Spinal cord (tissue), 10 donors: ENCODE data around the gene PRKRA. TPM values are rescaled to one million over a fixed set of nuclear protein-coding genes. Genes with fewer than 3 reads are reported as not detected.

Experiments used
- DNase-seq, 6 donors: peaks; one replicate each; pipeline versions ENCODE4 v3.0.0 to v3.0.0-alpha.2; 2013 to 2015; ENCODE audit warnings: low spot score in 6 of 6, low read depth in 4 of 6
- H3K27ac ChIP-seq: one replicate; pipeline ENCODE4 v1.5.1; 2013; ENCODE audit warnings: low read depth, low read length, control low read depth
- H3K27me3 ChIP-seq: one replicate; pipeline ENCODE4 v1.6.1; 2013; ENCODE audit warnings: low read length; ENCODE audit not compliant: control insufficient read depth, insufficient read depth
- H3K36me3 ChIP-seq: one replicate; pipeline ENCODE4 v1.6.1; 2013; ENCODE audit warnings: low read length; ENCODE audit not compliant: control insufficient read depth, insufficient read depth
- H3K4me1 ChIP-seq: one replicate; pipeline ENCODE4 v1.6.1; 2013; ENCODE audit warnings: low read length; ENCODE audit not compliant: control insufficient read depth, insufficient read depth
- H3K4me3 ChIP-seq: one replicate; pipeline ENCODE4 v1.5.1; 2013; ENCODE audit warnings: low read depth, low read length, control low read depth
- H3K9me3 ChIP-seq: one replicate; pipeline ENCODE4 v1.6.1; 2013; ENCODE audit warnings: low read length; ENCODE audit not compliant: control insufficient read depth, insufficient read depth
- WGBS: methylation state at CpG from one replicate; pipeline ENCODE4 v1.1.5; 2013; ENCODE audit warnings: missing lambda C conversion rate; ENCODE audit not compliant: insufficient coverage; 5-methylcytosine and 5-hydroxymethylcytosine counted together
- polyA plus RNA-seq, 2 donors: library from polyadenylated mRNA; unstranded; fragments of 120-200 nt; gene quantifications; one replicate each; pipeline ENCODE4 v1.2.1, GENCODE V29; 2013; ENCODE audit not compliant: insufficient read length in 2 of 2
- total RNA-seq, 2 donors: library from RNA; depleted of rRNA in 1 of 2; stranded (reverse); fragments of 120-200 nt in 1 of 2; fragments of >200 nt in 1 of 2; gene quantifications; one replicate each; pipeline versions ENCODE4 v1.2.3 to v1.2.4, GENCODE V29; 2013 to 2014
- donor health status: healthy.

The PRKRA gene
- total and polyA plus RNA-seq, 4 donors: 72.3 to 92.7 (median 84.2) TPM

GRCh38 chr2:178409261-178409660 lies 41.7 kb downstream of the PRKRA start:
- Histone ChIP-seq H3K4me1 (no peaks in the 10 kb centered on the region), H3K4me3 (no peak overlapping the region), H3K36me3 (no peaks in the 10 kb centered on the region), H3K9me3 (no peaks in the 10 kb centered on the region), H3K27ac (no peak overlapping the region), H3K27me3 (no peaks in the 10 kb centered on the region)
- no CpG with 5 or more reads among the region's 5 CpGs for WGBS
- DNase-seq: no peak

DNA sequence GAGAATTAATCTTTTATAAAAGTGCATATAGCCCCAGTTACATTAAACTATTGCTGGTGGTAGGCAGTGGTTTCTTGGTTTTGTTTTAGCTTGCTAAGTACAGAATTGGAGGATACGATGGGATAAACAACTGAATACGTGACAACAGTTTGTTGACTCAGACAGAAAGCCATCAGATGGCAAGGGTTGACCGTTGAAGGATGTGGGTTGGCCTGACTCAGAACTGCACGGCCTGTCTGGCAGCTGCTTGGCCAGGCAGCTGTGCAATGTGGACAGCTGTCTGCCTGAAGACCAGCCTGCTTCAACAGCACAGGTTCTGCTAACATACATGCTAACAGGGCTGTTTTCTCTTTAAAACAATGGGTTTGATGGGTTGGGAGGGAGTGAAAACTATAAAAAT lies 46.6 kb downstream of the PRKRA start:
- no peak overlapping the region for H3K27ac ChIP-seq
- H3K4me3 ChIP-seq: no peak overlapping the region
- no peak for DNase-seq
- 48% methylated on average over 4 of the region's 4 CpGs for WGBS
- no peaks in the 10 kb centered on the region for H3K4me1 ChIP-seq
- no peaks in the 10 kb centered on the region for H3K27me3 ChIP-seq
- no peaks in the 10 kb centered on the region for H3K36me3 ChIP-seq
- H3K9me3 ChIP-seq: no peaks in the 10 kb centered on the region

- WGBS: 20% methylated on average over 1 of the region's 3 CpGs
- no peaks in the 10 kb centered on the region for H3K27me3 ChIP-seq
- H3K36me3 ChIP-seq: no peaks in the 10 kb centered on the region
- H3K4me3 ChIP-seq: no peak overlapping the region
- H3K9me3 ChIP-seq: no peaks in the 10 kb centered on the region
- no peak for DNase-seq
- no peak overlapping the region for H3K27ac ChIP-seq
- H3K4me1 ChIP-seq: no peaks in the 10 kb centered on the region
These were observed 47.2 kb downstream of the PRKRA start for GRCh38 chr2:178403671-178404306.

GRCh38 chr2:178401994-178402437 lies 49.0 kb downstream of the PRKRA start:
- no peak for DNase-seq
- Histone ChIP-seq H3K27me3 (no peaks in the 10 kb centered on the region), H3K27ac (no peak overlapping the region), H3K4me1 (no peaks in the 10 kb centered on the region), H3K36me3 (no peaks in the 10 kb centered on the region), H3K4me3 (no peak overlapping the region), H3K9me3 (no peaks in the 10 kb centered on the region)
- WGBS: 81% methylated on average over 3 of the region's 6 CpGs

DNA sequence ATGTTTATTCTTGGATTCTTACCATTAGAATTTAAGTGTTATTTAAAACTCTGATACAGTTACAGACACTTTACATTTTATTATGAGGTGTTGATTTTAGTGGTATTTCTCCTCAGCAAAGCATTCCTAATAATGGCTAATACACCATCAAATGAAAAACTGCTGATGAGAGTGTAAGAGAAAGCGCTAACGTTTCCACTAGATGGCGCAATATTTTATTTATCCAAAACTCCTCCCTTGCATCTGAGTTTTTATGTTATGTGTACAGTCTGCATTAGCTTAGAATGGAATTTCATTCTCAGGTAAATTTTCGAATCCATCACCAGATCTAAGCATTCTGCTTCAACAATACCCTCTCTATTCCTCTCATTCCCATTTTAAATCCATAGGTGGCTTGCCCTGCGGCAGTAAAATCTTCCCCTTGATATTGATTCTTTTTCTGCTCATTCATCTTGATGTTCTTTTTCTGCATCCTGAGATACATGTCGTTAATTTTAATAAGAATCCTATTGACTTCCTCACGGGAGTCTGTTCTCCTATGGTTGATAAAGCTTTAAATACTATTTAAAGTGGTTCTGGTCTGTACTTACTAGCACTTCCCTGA lies 53.9 kb downstream of the PRKRA start:
- WGBS: 88% methylated on average over 1 of the region's 7 CpGs
- DNase-seq: peak in 4 of 6 donors; percentile 35 to 92 (median 58)

GRCh38 chr2:178395941-178396570 lies 54.9 kb downstream of the PRKRA start:
- Histone ChIP-seq H3K36me3 (no peaks in the 10 kb centered on the region), H3K4me1 (no peaks in the 10 kb centered on the region), H3K9me3 (no peaks in the 10 kb centered on the region), H3K27me3 (no peaks in the 10 kb centered on the region), H3K27ac (no peak overlapping the region), H3K4me3 (no peak overlapping the region)
- no CpG with 5 or more reads among the region's 8 CpGs for WGBS
- DNase-seq: no peak

More for the DNA sequence above, 53.9 kb downstream of the PRKRA start:
- no peak overlapping the region for H3K4me3 ChIP-seq
- H3K27ac ChIP-seq: no peak overlapping the region
- H3K27me3 ChIP-seq: no peaks in the 10 kb centered on the region
- no peaks in the 10 kb centered on the region for H3K9me3 ChIP-seq
- H3K36me3 ChIP-seq: no peaks in the 10 kb centered on the region
- H3K4me1 ChIP-seq: no peaks in the 10 kb centered on the region

DNA sequence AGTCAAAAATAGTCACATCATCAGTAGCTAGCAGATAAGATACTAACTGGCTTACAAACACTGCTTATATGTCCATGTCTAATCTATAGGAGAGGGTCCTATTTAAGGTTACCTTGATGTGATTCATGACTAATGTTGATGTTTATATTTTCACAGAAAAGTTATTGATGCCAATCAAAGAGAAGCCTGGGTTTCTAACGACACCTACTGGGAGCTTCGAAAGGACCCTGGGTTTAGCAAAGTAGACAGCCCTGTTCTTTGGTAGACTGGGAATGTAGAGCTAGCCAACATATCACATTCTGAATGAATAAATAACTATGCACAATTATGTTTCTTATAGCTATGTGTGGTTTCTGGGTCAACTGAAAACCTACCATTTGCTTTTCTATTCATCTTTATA lies 55.7 kb downstream of the PRKRA start:
- Histone ChIP-seq H3K4me3 (no peak overlapping the region), H3K36me3 (peaks cover 1% of the 10 kb centered on the region), H3K9me3 (no peaks in the 10 kb centered on the region), H3K27ac (no peak overlapping the region), H3K27me3 (no peaks in the 10 kb centered on the region), H3K4me1 (no peaks in the 10 kb centered on the region)
- no peak for DNase-seq
- WGBS: no CpG with 5 or more reads among the region's 2 CpGs

DNA sequence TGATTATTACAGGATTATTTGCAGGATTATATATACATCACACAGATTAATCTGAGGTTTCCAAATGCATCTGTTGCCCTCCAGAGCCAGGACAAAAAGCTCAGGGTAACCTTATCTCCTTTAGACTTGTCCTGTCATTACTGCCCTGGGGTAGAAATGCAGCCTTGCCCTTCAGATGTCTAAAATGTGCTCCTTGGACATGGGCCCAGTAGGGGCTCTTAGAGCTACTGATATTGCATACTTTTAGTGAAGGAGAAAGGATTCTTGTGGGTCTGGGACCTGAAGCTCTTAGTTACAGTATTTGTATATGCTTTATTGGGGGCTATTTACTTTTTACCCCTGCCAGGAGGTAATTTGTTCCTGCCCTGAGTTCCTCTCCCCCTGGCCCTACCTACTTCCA lies 56.1 kb downstream of the PRKRA start:
- H3K9me3 ChIP-seq: no peaks in the 10 kb centered on the region
- H3K4me1 ChIP-seq: no peaks in the 10 kb centered on the region
- H3K27me3 ChIP-seq: no peaks in the 10 kb centered on the region
- no peak for DNase-seq
- H3K36me3 ChIP-seq: peaks cover 5% of the 10 kb centered on the region
- H3K27ac ChIP-seq: no peak overlapping the region
- no peak overlapping the region for H3K4me3 ChIP-seq

- no peak for DNase-seq
- 71% methylated on average over 3 of the region's 3 CpGs for WGBS
- Histone ChIP-seq H3K4me1 (no peaks in the 10 kb centered on the region), H3K27ac (no peak overlapping the region), H3K27me3 (no peaks in the 10 kb centered on the region), H3K4me3 (no peak overlapping the region), H3K9me3 (no peaks in the 10 kb centered on the region), H3K36me3 (peaks cover 8% of the 10 kb centered on the region)
These were observed 58.8 kb downstream of the PRKRA start for GRCh38 chr2:178392215-178392614.

DNA sequence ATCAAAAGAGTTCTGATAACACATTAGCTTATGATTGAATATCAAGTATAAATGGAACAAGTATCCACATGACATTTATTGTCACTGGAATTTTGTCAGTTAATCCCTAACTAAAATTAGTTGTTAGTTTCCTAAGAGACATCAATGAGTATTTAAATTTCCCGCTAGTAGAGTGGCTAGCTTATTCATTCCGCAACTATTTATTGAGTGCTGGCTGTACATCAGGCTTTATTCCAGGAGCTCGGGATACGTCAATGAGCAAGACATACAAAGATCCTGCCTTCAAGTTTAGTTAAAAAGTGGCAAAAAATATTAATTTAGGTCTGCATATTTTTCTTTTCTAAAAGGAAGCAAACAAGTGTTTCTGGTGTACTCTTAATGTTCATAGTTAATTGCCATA lies 59.3 kb downstream of the PRKRA start:
- Histone ChIP-seq H3K36me3 (peaks cover 8% of the 10 kb centered on the region), H3K4me3 (no peak overlapping the region), H3K4me1 (no peaks in the 10 kb centered on the region), H3K27ac (no peak overlapping the region), H3K9me3 (no peaks in the 10 kb centered on the region), H3K27me3 (no peaks in the 10 kb centered on the region)
- no peak for DNase-seq
- 86% methylated on average over 2 of the region's 4 CpGs for WGBS
